A549 treated with GW870086 at 1 μM for 4 hours (cell line): ENCODE data around the gene SPATA13. TPM values are rescaled to one million over a fixed set of nuclear protein-coding genes. Genes with fewer than 3 reads are reported as not detected.

Experiments used
- total RNA-seq: library from RNA; stranded (reverse); fragments of 200-300 nt; extraction: Qiagen RNA extraction; gene quantifications from 5 replicates; pipeline ENCODE4 v1.2.3, GENCODE V29; 2022; ENCODE audit warnings: low read depth

The SPATA13 gene
- total RNA-seq = 7.5 to 10.5 TPM (median 8.4 TPM) in 5 replicates

GRCh38 chr13:24160458-24161009 lies at the start of gene SPATA13:
SPATA13 (plus strand) TSS chr13:24160720; CDS start chr13:24222930, 62,210 bp downstream.

GRCh38 chr13:24309300-24309699 lies 148.8 kb downstream of the SPATA13 start, which contains the start of gene C1QTNF9:
C1QTNF9 (plus strand) TSS chr13:24309580; CDS start chr13:24316004, 6,424 bp downstream.

Other genes with a start within 250 kb of the SPATA13 start
- gene C1QTNF9, start 148.9 kb downstream of the SPATA13 start, total RNA-seq = not detected in 5 replicates